Myocyte (in vitro differentiated cells): ENCODE results near the gene TMEM243. TPM values are rescaled to one million over a fixed set of nuclear protein-coding genes. Genes with fewer than 3 reads are reported as not detected.
"Not testable (repeated sequence)": the region's sequence is repeated elsewhere in the genome, so short reads cannot be mapped to it uniquely, and the experiment has no call there.

ENCODE experiments used
- DNase-seq: peaks from one replicate; pipeline ENCODE4 v3.0.0-alpha.2; 2012; ENCODE audit warnings: low read depth
- total RNA-seq: library from RNA; depleted of rRNA; stranded (reverse); fragments of >200 nt; gene quantifications from 2 replicates; pipeline ENCODE4 v1.2.3, GENCODE V29; 2014

The TMEM243 gene
- total RNA-seq, 1 donor from 2014 or later: 17.4 TPM

GRCh38 chr7:87212498-87212897 is 7.0 kb downstream of the TMEM243 start:
- DNase-seq: no peak

GRCh38 chr7:87210506-87210905 is 9.0 kb downstream of the TMEM243 start:
- DNase-seq: peak; percentile 55

- no peak for DNase-seq
Observed at GRCh38 chr7:87209295-87209924, 10.1 kb downstream of the TMEM243 start.

GRCh38 chr7:87206361-87206760 is 13.2 kb downstream of the TMEM243 start:
- no peak for DNase-seq

- not testable (repeated sequence) for DNase-seq
Observed at GRCh38 chr7:87205701-87206100, 13.8 kb downstream of the TMEM243 start.

- DNase-seq: peak; percentile 17
Observed at GRCh38 chr7:87204933-87205332, 14.6 kb downstream of the TMEM243 start.

GRCh38 chr7:87203929-87204328 is 15.6 kb downstream of the TMEM243 start:
- not testable (repeated sequence) for DNase-seq

GRCh38 chr7:87202705-87203104 is 16.8 kb downstream of the TMEM243 start:
- no peak for DNase-seq

GRCh38 chr7:87202208-87202607 is 17.3 kb downstream of the TMEM243 start:
- no peak for DNase-seq

- no peak for DNase-seq
Observed at GRCh38 chr7:87199700-87200450, 19.7 kb downstream of the TMEM243 start.

GRCh38 chr7:87199241-87199640 is 20.3 kb downstream of the TMEM243 start:
- no peak for DNase-seq

GRCh38 chr7:87193912-87194311 is 25.6 kb downstream of the TMEM243 start:
- DNase-seq: no peak

GRCh38 chr7:87192784-87193487 is 26.6 kb downstream of the TMEM243 start:
- DNase-seq: no peak

GRCh38 chr7:87190783-87191182 is 28.7 kb downstream of the TMEM243 start:
- DNase-seq: no peak

- no peak for DNase-seq
Observed at GRCh38 chr7:87188930-87189329, 30.6 kb downstream of the TMEM243 start.

GRCh38 chr7:87187120-87187519 is 32.4 kb downstream of the TMEM243 start:
- no peak for DNase-seq

GRCh38 chr7:87179180-87179579 is 40.4 kb downstream of the TMEM243 start:
- no peak for DNase-seq

GRCh38 chr7:87178320-87178719 is 41.2 kb downstream of the TMEM243 start:
- DNase-seq: no peak

- no peak for DNase-seq
Observed at GRCh38 chr7:87173471-87173870, 46.1 kb downstream of the TMEM243 start.

GRCh38 chr7:87171282-87171934 is 48.1 kb downstream of the TMEM243 start:
- DNase-seq: no peak

GRCh38 chr7:87170828-87171227 is 48.7 kb downstream of the TMEM243 start:
- no peak for DNase-seq

- DNase-seq: no peak
Observed at GRCh38 chr7:87164433-87164832, 55.1 kb downstream of the TMEM243 start.
